Keratinocyte (primary cell): Measurements from ENCODE around the gene ABCC3. TPM values are rescaled to one million over a fixed set of nuclear protein-coding genes. Genes with fewer than 3 reads are reported as not detected.

ENCODE experiments used
- DNase-seq: peaks from one replicate; pipeline ENCODE4 v3.0.0-alpha.2; 2011; ENCODE audit warnings: low read depth, missing footprints, low spot score
- FAIRE-seq: peaks from 2 replicates; lab custom pipeline; 2011; peaks lifted over from hg19 to GRCh38; lab: Jason Lieb, UNC
- H2AFZ ChIP-seq: 2 replicates; pipeline ENCODE4 v1.6.0; 2012; ENCODE audit warnings: low read length, control low read depth, inconsistent platforms; ENCODE audit not compliant: control insufficient read depth
- H3K27ac ChIP-seq: 2 replicates; pipeline ENCODE4 v1.5.1; 2011; ENCODE audit warnings: low read length; ENCODE audit not compliant: control insufficient read depth, insufficient read depth
- H3K27me3 ChIP-seq: 3 replicates; pipeline ENCODE4 v1.6.0; 2011; ENCODE audit warnings: low read length; ENCODE audit not compliant: control insufficient read depth, insufficient read depth; ENCODE audit errors: extremely low read depth
- H3K36me3 ChIP-seq, 2 experiments: 2 replicates in 1 of 2; 3 replicates in 1 of 2; pipeline ENCODE4 v1.5.1; 2011; ENCODE audit warnings: low read length in 2 of 2, mild to moderate bottlenecking in 1 of 2; ENCODE audit not compliant: control insufficient read depth in 2 of 2, insufficient read depth in 2 of 2; ENCODE audit errors: extremely low read depth in 1 of 2
- H3K4me1 ChIP-seq: 3 replicates; pipeline ENCODE4 v1.5.1; 2011; ENCODE audit warnings: low read length; ENCODE audit not compliant: control insufficient read depth, insufficient read depth; ENCODE audit errors: extremely low read depth
- H3K4me2 ChIP-seq: 3 replicates; pipeline ENCODE4 v1.6.0; 2011; ENCODE audit warnings: low read depth, low read length; ENCODE audit not compliant: control insufficient read depth, insufficient read depth; ENCODE audit errors: extremely low read depth
- H3K4me3 ChIP-seq, 3 experiments: fragments of 200-600 bp in 1 of 3; sonication (generic) in 1 of 3; 2 replicates in 2 of 3; 3 replicates in 1 of 3; pipeline ENCODE4 v1.5.1; 2011 to 2016; ENCODE audit warnings: low read length in 3 of 3, mild to moderate bottlenecking in 3 of 3, control low read depth in 2 of 3, inconsistent platforms in 1 of 3, low read depth in 1 of 3, mixed read lengths in 1 of 3, mixed run types in 1 of 3, moderate library complexity in 1 of 3; ENCODE audit not compliant: control insufficient read depth in 2 of 3, insufficient read depth in 2 of 3; ENCODE audit errors: extremely low read depth in 1 of 3
- H3K79me2 ChIP-seq: 2 replicates; pipeline ENCODE4 v1.6.0; 2012; ENCODE audit warnings: low read length; ENCODE audit not compliant: control insufficient read depth, insufficient read depth
- H3K9ac ChIP-seq: 3 replicates; pipeline ENCODE4 v1.6.0; 2011; ENCODE audit warnings: low read length; ENCODE audit not compliant: control insufficient read depth, insufficient read depth; ENCODE audit errors: extremely low read depth
- H3K9me1 ChIP-seq: 3 replicates; pipeline ENCODE4 v1.6.0; 2011; ENCODE audit warnings: low read length; ENCODE audit not compliant: control insufficient read depth, insufficient read depth; ENCODE audit errors: extremely low read depth
- H3K9me3 ChIP-seq: 2 replicates; pipeline ENCODE4 v1.5.1; 2012; ENCODE audit warnings: low read depth, low read length; ENCODE audit not compliant: control insufficient read depth
- H4K20me1 ChIP-seq: 3 replicates; pipeline ENCODE4 v1.6.0; 2011; ENCODE audit warnings: low read length; ENCODE audit not compliant: control insufficient read depth, insufficient read depth; ENCODE audit errors: extremely low read depth
- CTCF ChIP-seq, 3 experiments: IDR thresholded peaks in 1 of 3; conservative IDR thresholded peaks in 1 of 3; optimal IDR thresholded peaks in 1 of 3; 2 replicates in 2 of 3; 3 replicates in 1 of 3; pipeline versions ENCODE3 to v1.5.1; 2011; ENCODE audit warnings: low read length in 3 of 3, mild to moderate bottlenecking in 3 of 3, moderate library complexity in 2 of 3, control low read depth in 1 of 3, inconsistent platforms in 1 of 3; ENCODE audit not compliant: insufficient read depth in 2 of 3; ENCODE audit errors: extremely low read depth in 1 of 3
- EZH2 ChIP-seq: IDR thresholded peaks from one replicate; pipeline ENCODE4 v1.6.1; 2012; ENCODE audit warnings: inconsistent platforms, mild to moderate bottlenecking, low read length, moderate library complexity
- dilution Hi-C: fragments of 300-500 bp; cut with MboI; formaldehyde crosslinking; loops from one replicate; pipeline ENCODE4 v1.7.0; 2020; ENCODE audit warnings: low sequenced_read_pairs; ENCODE audit not compliant: extremely low pct_ligation_motif_present
- polyA plus RNA-seq, 5 experiments: library from polyadenylated mRNA; depleted of rRNA in 3 of 5; stranded (reverse) in 3 of 5; stranded (forward) in 1 of 5; unstranded in 1 of 5; fragments of >200 nt; gene quantifications; 1 replicate in 1 of 5; 2 replicates in 3 of 5; 3 replicates in 1 of 5; pipeline versions ENCODE4 v1.2.1 to v1.2.3, GENCODE V29; 2011 to 2012; ENCODE audit warnings: missing spikeins in 2 of 5, low read depth in 1 of 5, low replicate concordance in 1 of 5
- small RNA-seq, 3 experiments: library from RNA; depleted of rRNA; stranded (forward); fragments of <200 nt; gene quantifications; one replicate each; pipeline ENCODE3, GENCODE V24; 2012; ENCODE audit warnings: low read depth in 3 of 3, low replicate concordance in 1 of 3; ENCODE audit not compliant: insufficient read length in 3 of 3

ABCC3 gene
- polyA plus RNA-seq, 1 donor (not counting 4 experiments of a cell fraction or from before 2014, with no cell fraction given) = 41.7 TPM

GRCh38 chr17:50739098-50739497 is 104.4 kb downstream of the ABCC3 start:
- peaks cover 16% of the 10 kb centered on the region for H4K20me1 ChIP-seq
- no peak overlapping the region for H3K4me2 ChIP-seq
- no peak for DNase-seq
- H3K36me3 ChIP-seq = peaks cover 25 to 26% of the 10 kb centered on the region in 2 experiments
- no peaks in the 10 kb centered on the region for H3K27me3 ChIP-seq
- FAIRE-seq = no peak
- H3K79me2 ChIP-seq = peaks cover 67% of the 10 kb centered on the region
- no peaks in the 10 kb centered on the region for H3K9me3 ChIP-seq
- H2AFZ ChIP-seq = no peak overlapping the region
- H3K9me1 ChIP-seq = no peaks in the 10 kb centered on the region
- no peaks in the 10 kb centered on the region for H3K4me1 ChIP-seq
- TF ChIP-seq EZH2 = no peak
- no peak for TF ChIP-seq CTCF (optimal IDR thresholded peaks at IDR 0.05 in 1 of 3, IDR thresholded peaks at IDR 0.05 in 1 of 3, conservative IDR thresholded peaks at IDR 0.05 in 1 of 3; ENCODE audit: extremely low read depth in 1 of 3, insufficient read depth in 2 of 3, low read length in 3 of 3)
- H3K4me3 ChIP-seq = no peak overlapping the region
- no peak overlapping the region for H3K27ac ChIP-seq
- dilution Hi-C loops = no loop called here
- H3K9ac ChIP-seq = no peak overlapping the region

Small RNAs within 50 kb of the gene (small RNA-seq; reads per million reads assigned to genes)
- 0 reads per million in 3 experiments for gene RF00019

Other genes starting within 250 kb of the ABCC3 start
- 90.4 to 162 TPM (median 152 TPM) in 3 replicates for gene LRRC59, start 237.4 kb upstream of the ABCC3 start, polyA plus RNA-seq
- gene ACSF2, start 208.7 kb upstream of the ABCC3 start, polyA plus RNA-seq = 57.6 to 102 TPM (median 71.9 TPM) in 3 replicates
- not detected in 3 replicates for gene CHAD, start 166.0 kb upstream of the ABCC3 start, polyA plus RNA-seq
- gene RSAD1, start 156.0 kb upstream of the ABCC3 start, polyA plus RNA-seq = 25.5 to 28.5 TPM (median 28.2 TPM) in 3 replicates
- 5.1 to 9.5 TPM (median 9.0 TPM) in 3 replicates for gene MYCBPAP, start 126.4 kb upstream of the ABCC3 start, polyA plus RNA-seq
- 50.7 to 155 TPM (median 66.7 TPM) in 3 replicates for gene EPN3, start 102.1 kb upstream of the ABCC3 start, polyA plus RNA-seq
- 17.2 to 30.4 TPM (median 21.3 TPM) in 3 replicates for gene SPATA20, start 87.7 kb upstream of the ABCC3 start, polyA plus RNA-seq
- 0.06 to 0.09 TPM (median 0.07 TPM) in 3 replicates for gene CACNA1G, start 74.2 kb upstream of the ABCC3 start, polyA plus RNA-seq
- gene ANKRD40, start 73.0 kb downstream of the ABCC3 start, polyA plus RNA-seq = 19.3 to 39.8 TPM (median 32.7 TPM) in 3 replicates
- 47.8 to 92.4 TPM (median 53.3 TPM) in 3 replicates for gene LUC7L3, start 84.7 kb downstream of the ABCC3 start, polyA plus RNA-seq
- not detected in 3 replicates for gene ANKRD40CL, start 132.6 kb downstream of the ABCC3 start, polyA plus RNA-seq
- not detected in 3 replicates for gene WFIKKN2, start 200.7 kb downstream of the ABCC3 start, polyA plus RNA-seq
- gene TOB1, start 231.5 kb downstream of the ABCC3 start, polyA plus RNA-seq = 59.5 to 73.3 TPM (median 64.4 TPM) in 3 replicates